GM12878 (cell line): ENCODE results near the gene FGF19. TPM values are rescaled to one million over a fixed set of nuclear protein-coding genes. Genes with fewer than 3 reads are reported as not detected.
"Not testable (repeated sequence)": the region's sequence is repeated elsewhere in the genome, so short reads cannot be mapped to it uniquely, and the experiment has no call there.

Source experiments
- ATAC-seq: fragments of 200-7000 bp; cut with Tn5 transposase; 3 replicates; pipeline ENCODE4 v1.9.1; 2020; ENCODE audit warnings: mild to moderate bottlenecking, moderate library complexity
- BruUV-seq: library from RNA; stranded (reverse); fragments of 400-500 nt; replicated peaks from 2 replicates; lab custom pipeline; 2021; lab: Mats Ljungman, UMichigan
- CTCF ChIA-PET: fragments of 300-600 bp; sonication (Branson Sonifier 250); formaldehyde crosslinking; extraction: SDS; loops from one replicate; lab custom pipeline; 2021; ENCODE audit warnings: inconsistent platforms; lab: Yijun Ruan, JAX
- POLR2A ChIA-PET: fragments of 350-600 bp; formaldehyde crosslinking; extraction: SDS; loops from one replicate; lab custom pipeline; 2021; ENCODE audit warnings: inconsistent platforms; lab: Charles Lee
- RAD21 ChIA-PET: fragments of 300-600 bp; sonication (Branson Sonifier 250); formaldehyde crosslinking; loops from one replicate; lab custom pipeline; 2023; ENCODE audit warnings: antibody characterized with exemption; ENCODE audit not compliant: unreplicated experiment; lab: Charles Lee
- SMC1A ChIA-PET: fragments of 300-600 bp; sonication (Branson Sonifier 250); formaldehyde crosslinking; loops from one replicate; lab custom pipeline; 2023; ENCODE audit not compliant: unreplicated experiment, uncharacterized antibody; lab: Charles Lee
- DNase-seq: peaks from one replicate; pipeline ENCODE4 v3.0.0-alpha.2; 2011; ENCODE audit warnings: low read depth, low spot score
- FAIRE-seq: peaks from 3 replicates; lab custom pipeline; 2011; peaks lifted over from hg19 to GRCh38; lab: Jason Lieb, UNC
- H2AFZ ChIP-seq: 2 replicates; pipeline ENCODE4 v1.6.0; 2011; ENCODE audit warnings: low read depth, low read length, control low read depth; ENCODE audit not compliant: control insufficient read depth
- H3K27ac ChIP-seq: 2 replicates; pipeline ENCODE4 v1.5.1; 2011; ENCODE audit warnings: control low read depth; ENCODE audit not compliant: control insufficient read depth, insufficient read depth
- H3K27me3 ChIP-seq, 2 experiments: replicated peaks in 1 of 2; 2 replicates each; pipeline versions ENCODE4 v1.6.0 to v1.6.1; 2011; ENCODE audit warnings: low read length in 1 of 2; ENCODE audit not compliant: control insufficient read depth in 2 of 2, insufficient read depth in 2 of 2
- H3K36me3 ChIP-seq, 2 experiments: 2 replicates each; pipeline ENCODE4 v1.5.1; 2011; ENCODE audit warnings: low read length in 1 of 2; ENCODE audit not compliant: control insufficient read depth in 2 of 2, insufficient read depth in 2 of 2
- H3K4me1 ChIP-seq: 2 replicates; pipeline ENCODE4 v1.6.1; 2011; ENCODE audit warnings: mild to moderate bottlenecking, low read length, moderate library complexity, mixed read lengths; ENCODE audit not compliant: control insufficient read depth, insufficient read depth
- H3K4me2 ChIP-seq: 2 replicates; pipeline ENCODE4 v1.6.0; 2011; ENCODE audit warnings: control low read depth; ENCODE audit not compliant: control insufficient read depth, insufficient read depth
- H3K4me3 ChIP-seq: fragments of 200-600 bp; sonication (generic); 2 replicates; pipeline ENCODE4 v1.5.1; 2016
- H3K79me2 ChIP-seq: 2 replicates; pipeline ENCODE4 v1.6.0; 2011; ENCODE audit warnings: low read length; ENCODE audit not compliant: control insufficient read depth, insufficient read depth
- H3K9ac ChIP-seq: 2 replicates; pipeline ENCODE4 v1.8.0; 2011; ENCODE audit warnings: low read length, control low read depth, mixed read lengths; ENCODE audit not compliant: control insufficient read depth, insufficient read depth
- H3K9me3 ChIP-seq: replicated peaks from 3 replicates; pipeline ENCODE4 v1.5.1; 2011; ENCODE audit warnings: mild to moderate bottlenecking, low read length; ENCODE audit not compliant: control insufficient read depth, insufficient read depth
- H4K20me1 ChIP-seq: 2 replicates; pipeline ENCODE4 v1.6.0; 2011; ENCODE audit not compliant: control insufficient read depth, insufficient read depth
- BCL11A ChIP-seq: IDR thresholded peaks from 2 replicates; pipeline ENCODE4 v1.6.1; 2011; ENCODE audit warnings: low read depth, low read length
- CBX5 ChIP-seq: sonication (generic); IDR thresholded peaks from 2 replicates; pipeline ENCODE4 v1.6.1; 2016; ENCODE audit warnings: low read depth, moderate library complexity, mild to moderate bottlenecking, inconsistent platforms
- POLR2A ChIP-seq: IDR thresholded peaks from 2 replicates; pipeline ENCODE4 v1.6.1; 2011; ENCODE audit warnings: low read depth, mild to moderate bottlenecking, low read length
- RELB ChIP-seq: fragments of 450-650 bp; IDR thresholded peaks from 2 replicates; pipeline ENCODE4 v1.6.1; 2017; ENCODE audit warnings: low read depth, mild to moderate bottlenecking, moderate library complexity
- ZBTB4 ChIP-seq: fragments of 450-650 bp; formaldehyde crosslinking; IDR thresholded peaks from 2 replicates; pipeline ENCODE4 v1.4.0; 2022; ENCODE audit warnings: mild to moderate bottlenecking, moderate library complexity
- ZNF622 ChIP-seq: fragments of 450-650 bp; IDR thresholded peaks from 2 replicates; pipeline ENCODE4 v1.6.1; 2017; ENCODE audit warnings: mild to moderate bottlenecking, inconsistent platforms
- WGBS: methylation state at CpG from one replicate; pipeline ENCODE4 v1.1.6; 2016; ENCODE audit warnings: low lambda C conversion rate; ENCODE audit not compliant: insufficient replicate concordance, insufficient coverage; ENCODE audit errors: missing lambda C conversion rate; 5-methylcytosine and 5-hydroxymethylcytosine counted together
- in situ Hi-C: fragments of 300-500 bp; cut with MboI; formaldehyde crosslinking; loops from 9 replicates; pipeline ENCODE4 v1.14.3; 2018; ENCODE audit warnings: mixed read lengths
- intact Hi-C: fragments of 100-400 bp; cut with micrococcal nuclease; formaldehyde crosslinking; loops from one replicate; pipeline ENCODE4 v1.14.2; 2022; ENCODE audit not compliant: unreplicated experiment
- polyA plus RNA-seq, 11 experiments: library from polyadenylated mRNA; depleted of rRNA in 4 of 11; unstranded in 6 of 11; stranded (reverse) in 5 of 11; fragments of >200 nt; fragmentation: Nextera tagmentation in 4 of 11; fragmentation: Illumina TruSeq in 1 of 11; extraction: Ambion mirVana in 4 of 11; extraction: Trizol in 1 of 11; gene quantifications; 1 replicate in 1 of 11; 2 replicates in 10 of 11; pipeline versions ENCODE4 v1.2.1 to v1.2.3, GENCODE V29; 2011 to 2016; ENCODE audit warnings: inconsistent platforms in 2 of 11, missing spikeins in 2 of 11, low read depth in 1 of 11
- total RNA-seq, 4 experiments: library from RNA; depleted of rRNA in 3 of 4; stranded (reverse); fragments of >200 nt in 3 of 4; fragmentation: Illumina TruSeq in 1 of 4; extraction: Trizol in 1 of 4; gene quantifications; 2 replicates each; pipeline versions ENCODE4 v1.2.1 to v1.2.3, GENCODE V29; 2013 to 2021

The FGF19 gene
- total and polyA plus RNA-seq, 10 of the 15 experiments (the other 5 are each of a cell fraction or from before 2014, with no cell fraction given) = 0.08 TPM; not detected in 9

- no peak for TF ChIP-seq ZNF622
- no peak for TF ChIP-seq BCL11A
- TF ChIP-seq, all 136 proteins: peak for 0
Measured at GRCh38 chr11:69697469-69697843, 6.4 kb downstream of the FGF19 start (continued).

GRCh38 chr11:69696749-69697468, 6.9 kb downstream of the FGF19 start:
- no peaks in the 10 kb centered on the region for H3K36me3 ChIP-seq
- no peak overlapping the region for H3K9ac ChIP-seq
- no peaks in the 10 kb centered on the region for H4K20me1 ChIP-seq
- H3K9me3 ChIP-seq = no peaks in the 10 kb centered on the region
- no peak overlapping the region for H3K4me3 ChIP-seq
- no peak overlapping the region for H3K27ac ChIP-seq
- no peak overlapping the region for H2AFZ ChIP-seq
- intact Hi-C loops = no loop called here
- RAD21 ChIA-PET = no interaction called here
- ATAC-seq (no peak), DNase-seq (no peak), FAIRE-seq (no peak)
- no peak overlapping the region for H3K4me2 ChIP-seq
- in situ Hi-C loops = no loop called here
- no peaks in the 10 kb centered on the region; the same call in 1 of the 2 replicates for H3K4me1 ChIP-seq
- H3K27me3 ChIP-seq = peaks cover 7% of the 10 kb centered on the region in 2 experiments
- SMC1A ChIA-PET = no interaction called here
- POLR2A ChIA-PET = no interaction called here
- CTCF ChIA-PET = no interaction called here
- WGBS = 41% methylated on average over 15 of the region's 15 CpGs
- no peaks in the 10 kb centered on the region for H3K79me2 ChIP-seq
- no TSS peak for BruUV-seq
- TF ChIP-seq CBX5 = no peak
- no peak for TF ChIP-seq ZBTB4 (CRISPR knock-in tag)
- no peak for TF ChIP-seq POLR2A
- TF ChIP-seq RELB = no peak
- TF ChIP-seq, all 136 proteins: peak for 0

GRCh38 chr11:69695995-69696394, 7.8 kb downstream of the FGF19 start:
- RAD21 ChIA-PET = interaction anchor here (0.5 kb wide), 1 partner anchor 826 kb away, joined by 3 read pairs; no protein-coding TSS in a partner anchor
- BruUV-seq, intact Hi-C loops, H3K36me3 ChIP-seq, DNase-seq, H4K20me1 ChIP-seq, H3K27me3 ChIP-seq, H3K4me1 ChIP-seq, ATAC-seq, in situ Hi-C loops, SMC1A ChIA-PET, H3K4me2 ChIP-seq, H2AFZ ChIP-seq, H3K79me2 ChIP-seq, H3K4me3 ChIP-seq, H3K9ac ChIP-seq, FAIRE-seq, CTCF ChIA-PET, POLR2A ChIA-PET, H3K27ac ChIP-seq, H3K9me3 ChIP-seq: not testable (repeated sequence)
- WGBS = 40% methylated on average over 6 of the region's 6 CpGs
